Adipocyte (in vitro differentiated cells): ENCODE results near the gene AANAT.

ENCODE experiments used
- DNase-seq: peaks from one replicate; pipeline ENCODE4 v3.0.0-alpha.2; 2015; ENCODE audit warnings: low read depth
- H3K27me3 ChIP-seq: replicated peaks from 2 replicates; pipeline ENCODE4 v1.7.0; 2013; ENCODE audit warnings: mild to moderate bottlenecking, low read length, moderate library complexity; ENCODE audit not compliant: control insufficient read depth, insufficient read depth
- H3K36me3 ChIP-seq: 2 replicates; pipeline ENCODE4 v1.7.0; 2013; ENCODE audit warnings: low read length, mild to moderate bottlenecking, moderate library complexity; ENCODE audit not compliant: control insufficient read depth, insufficient read depth, severe bottlenecking
- H3K4me1 ChIP-seq: 2 replicates; pipeline ENCODE4 v1.7.0; 2013; ENCODE audit warnings: mild to moderate bottlenecking, low read length, moderate library complexity; ENCODE audit not compliant: control insufficient read depth, insufficient read depth
- H3K4me3 ChIP-seq: 2 replicates; pipeline ENCODE4 v1.7.0; 2013; ENCODE audit warnings: mild to moderate bottlenecking, low read length, moderate library complexity
- H3K9ac ChIP-seq: 2 replicates; pipeline ENCODE4 v1.7.0; 2013; ENCODE audit warnings: mild to moderate bottlenecking, low read length, moderate library complexity
- H3K9me3 ChIP-seq: 2 replicates; pipeline ENCODE4 v1.7.0; 2013; ENCODE audit warnings: mild to moderate bottlenecking, low read length, moderate library complexity; ENCODE audit not compliant: control insufficient read depth

AANAT gene

DNA sequence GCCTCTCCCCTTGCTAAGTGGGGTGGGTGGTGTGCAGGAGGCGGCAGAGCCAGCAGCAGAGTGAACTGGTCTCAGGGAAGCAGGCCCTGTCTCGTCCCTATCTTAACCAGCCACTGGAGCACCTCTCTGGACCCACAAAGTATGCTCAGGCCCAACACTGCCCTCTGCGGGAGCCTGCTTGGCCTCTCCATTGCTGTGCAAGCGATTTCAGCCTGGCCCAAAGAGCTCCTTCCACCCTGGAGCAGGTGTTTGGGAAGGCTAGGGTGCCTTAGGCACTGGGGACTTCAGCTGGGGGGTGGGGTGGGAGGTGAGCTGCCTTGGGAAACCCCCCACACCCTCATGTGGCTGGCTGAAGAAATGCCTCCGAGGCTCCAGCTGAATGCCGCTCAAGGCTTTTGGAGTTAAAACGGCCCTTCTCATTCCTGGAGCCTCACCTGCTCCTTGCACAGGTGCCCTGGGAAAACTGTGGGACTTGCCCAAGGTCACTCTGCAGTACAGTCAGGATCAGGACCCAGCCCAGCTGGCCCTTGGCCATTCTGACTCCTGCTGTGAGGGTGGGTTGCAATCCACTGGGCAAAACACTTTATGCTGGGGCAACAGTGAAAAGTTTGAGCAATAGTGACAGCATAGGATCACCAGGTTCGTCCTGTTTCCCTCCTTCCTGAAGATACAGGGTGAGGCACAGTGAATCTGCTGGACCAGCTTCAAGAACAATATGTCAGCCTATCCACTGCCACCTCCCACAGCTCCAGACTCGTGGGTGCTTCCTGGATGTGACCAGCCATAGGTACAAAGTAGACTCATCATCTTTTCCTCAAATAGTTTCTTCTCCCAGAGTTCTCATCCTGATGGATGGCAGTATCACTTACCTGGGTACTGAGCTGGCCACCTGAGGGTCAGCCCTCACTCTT lies 8.6 kb upstream of the AANAT start:
- peaks cover 11% of the 10 kb centered on the region for H3K27me3 ChIP-seq
- no peaks in the 10 kb centered on the region for H3K36me3 ChIP-seq
- H3K4me3 ChIP-seq, result no peak overlapping the region
- H3K9me3 ChIP-seq, result no peaks in the 10 kb centered on the region
- no peak overlapping the region for H3K9ac ChIP-seq
- no peaks in the 10 kb centered on the region for H3K4me1 ChIP-seq
- DNase-seq, result peak; percentile 74

DNA sequence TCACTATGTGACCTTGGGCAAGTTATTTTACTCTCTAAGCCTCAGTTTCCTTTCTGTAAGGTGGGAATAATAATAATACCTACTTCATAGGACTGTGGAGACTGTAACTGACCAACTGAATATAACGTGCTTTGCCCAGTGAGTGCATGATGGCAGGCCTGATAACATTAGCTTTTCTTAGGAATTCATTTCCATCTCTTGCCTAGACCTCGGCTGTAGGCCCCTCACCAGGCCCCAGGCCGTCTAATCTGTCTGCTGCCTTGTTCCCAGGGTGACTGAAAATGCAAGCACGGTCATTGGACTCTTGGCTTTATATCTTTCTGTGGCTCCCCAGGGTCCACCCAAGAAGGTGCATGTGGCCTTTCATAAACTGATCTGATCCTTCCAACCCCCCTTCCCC lies 7.7 kb upstream of the AANAT start:
- Histone ChIP-seq H3K36me3 (no peaks in the 10 kb centered on the region), H3K4me1 (no peaks in the 10 kb centered on the region), H3K9me3 (no peaks in the 10 kb centered on the region), H3K4me3 (no peak overlapping the region), H3K9ac (no peak overlapping the region), H3K27me3 (peaks cover 11% of the 10 kb centered on the region)
- no peak for DNase-seq

DNA sequence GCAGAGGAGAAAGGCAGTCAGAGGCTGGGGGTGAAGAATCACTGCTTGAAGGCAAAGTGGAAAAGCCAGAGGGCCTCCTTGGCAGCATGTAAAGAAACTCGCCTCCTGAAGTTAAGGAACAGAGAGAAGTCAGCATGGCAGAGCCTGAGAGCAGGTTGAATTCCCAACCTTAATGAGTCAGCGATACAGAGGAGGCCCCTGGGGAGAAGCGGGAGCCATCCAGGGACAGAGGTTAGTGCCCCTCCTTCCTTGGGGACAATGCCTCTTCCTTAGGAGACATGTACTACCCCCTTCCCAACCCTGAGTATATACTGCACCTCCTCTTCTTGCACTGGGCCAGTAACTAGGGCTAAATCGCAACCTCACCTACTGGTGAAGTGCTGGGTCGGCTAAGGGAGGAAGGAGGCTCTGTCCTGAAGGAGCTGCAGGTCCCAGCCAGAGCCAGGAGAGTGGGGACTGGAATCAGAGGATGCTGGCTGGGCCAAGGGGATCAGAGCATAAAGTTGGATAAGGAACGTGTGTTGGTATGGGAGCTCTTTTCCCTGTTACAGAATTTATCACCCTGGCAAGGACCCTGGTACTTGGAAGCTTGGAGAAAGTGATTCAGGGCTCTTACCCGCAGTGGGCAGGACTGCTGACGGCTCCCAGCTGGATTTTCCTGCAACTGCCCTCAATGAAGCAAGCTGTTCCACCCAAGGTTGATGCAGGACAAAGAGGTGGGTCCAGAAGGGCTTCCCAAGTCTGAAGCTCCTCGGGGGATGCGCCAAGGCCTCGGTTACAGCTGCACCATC lies 5.4 kb upstream of the AANAT start:
- no peaks in the 10 kb centered on the region for H3K4me1 ChIP-seq
- H3K36me3 ChIP-seq, result no peaks in the 10 kb centered on the region
- no peak overlapping the region for H3K4me3 ChIP-seq
- DNase-seq, result no peak
- H3K9me3 ChIP-seq, result no peaks in the 10 kb centered on the region
- H3K9ac ChIP-seq, result no peak overlapping the region
- peaks cover 16% of the 10 kb centered on the region for H3K27me3 ChIP-seq

DNA sequence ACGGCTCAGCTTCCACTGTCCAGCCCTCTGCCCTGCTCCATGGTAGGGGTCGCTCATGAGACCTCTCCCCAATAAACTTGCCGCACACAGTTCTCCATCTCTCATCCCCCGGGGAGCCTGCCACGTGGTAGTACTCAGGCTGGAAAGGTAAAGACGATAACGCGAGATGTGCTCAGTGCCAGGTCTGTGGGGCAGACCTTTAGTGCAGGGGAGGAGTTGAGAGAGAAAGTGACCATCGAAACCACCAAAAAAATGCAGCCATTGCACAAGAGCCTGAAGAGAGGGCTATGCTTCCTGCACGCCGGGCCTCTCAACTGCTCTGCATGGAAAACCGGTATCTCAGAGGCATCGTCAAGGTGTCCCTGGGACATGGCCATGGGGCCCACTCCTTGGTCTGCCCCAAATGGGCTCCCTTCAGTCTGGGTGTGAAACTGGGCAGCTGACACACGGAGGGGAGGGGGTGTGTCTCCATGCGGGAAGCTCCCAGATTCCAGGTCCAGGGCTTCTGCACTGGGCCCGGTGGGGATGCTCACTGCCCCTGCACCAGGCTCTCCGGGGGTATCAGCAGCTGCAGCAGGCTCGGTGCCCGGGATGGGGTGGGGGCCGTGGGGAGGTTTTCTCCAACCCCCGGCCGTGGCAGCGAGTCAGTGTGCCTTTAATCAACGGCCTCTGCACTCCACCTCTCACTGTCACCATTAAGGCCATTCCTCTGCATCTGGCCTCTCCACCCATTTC lies 4.7 kb upstream of the AANAT start:
- H3K36me3 ChIP-seq, result no peaks in the 10 kb centered on the region
- no peak for DNase-seq

DNA sequence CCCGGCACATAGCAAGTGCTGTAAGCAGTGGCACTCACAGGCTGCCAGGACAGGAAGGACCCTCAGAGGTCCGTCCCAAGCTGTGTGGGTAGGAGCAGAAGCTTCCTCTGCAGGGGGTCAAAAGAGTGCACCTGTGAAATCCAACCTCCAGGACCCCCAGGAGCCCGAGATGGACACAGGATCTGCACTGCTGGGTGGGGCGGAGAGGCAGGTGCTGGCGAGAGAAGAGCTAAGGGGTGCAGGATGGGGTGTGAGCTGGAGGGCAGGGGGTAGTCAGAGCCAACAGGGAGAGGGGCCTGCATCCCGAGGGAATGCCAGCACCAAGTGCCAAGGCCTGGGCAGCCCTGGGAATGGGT lies 650 bp upstream of the AANAT start:
- Histone ChIP-seq H3K36me3 (no peaks in the 10 kb centered on the region), H3K4me3 (no peak overlapping the region), H3K9ac (no peak overlapping the region), H3K4me1 (no peaks in the 10 kb centered on the region), H3K9me3 (no peaks in the 10 kb centered on the region), H3K27me3 (peaks cover 25% of the 10 kb centered on the region)
- DNase-seq, result no peak

More for the DNA sequence above, 4.7 kb upstream of the AANAT start:
- no peaks in the 10 kb centered on the region for H3K9me3 ChIP-seq
- H3K27me3 ChIP-seq, result peaks cover 16% of the 10 kb centered on the region
- H3K9ac ChIP-seq, result no peak overlapping the region
- H3K4me1 ChIP-seq, result no peaks in the 10 kb centered on the region
- no peak overlapping the region for H3K4me3 ChIP-seq

DNA sequence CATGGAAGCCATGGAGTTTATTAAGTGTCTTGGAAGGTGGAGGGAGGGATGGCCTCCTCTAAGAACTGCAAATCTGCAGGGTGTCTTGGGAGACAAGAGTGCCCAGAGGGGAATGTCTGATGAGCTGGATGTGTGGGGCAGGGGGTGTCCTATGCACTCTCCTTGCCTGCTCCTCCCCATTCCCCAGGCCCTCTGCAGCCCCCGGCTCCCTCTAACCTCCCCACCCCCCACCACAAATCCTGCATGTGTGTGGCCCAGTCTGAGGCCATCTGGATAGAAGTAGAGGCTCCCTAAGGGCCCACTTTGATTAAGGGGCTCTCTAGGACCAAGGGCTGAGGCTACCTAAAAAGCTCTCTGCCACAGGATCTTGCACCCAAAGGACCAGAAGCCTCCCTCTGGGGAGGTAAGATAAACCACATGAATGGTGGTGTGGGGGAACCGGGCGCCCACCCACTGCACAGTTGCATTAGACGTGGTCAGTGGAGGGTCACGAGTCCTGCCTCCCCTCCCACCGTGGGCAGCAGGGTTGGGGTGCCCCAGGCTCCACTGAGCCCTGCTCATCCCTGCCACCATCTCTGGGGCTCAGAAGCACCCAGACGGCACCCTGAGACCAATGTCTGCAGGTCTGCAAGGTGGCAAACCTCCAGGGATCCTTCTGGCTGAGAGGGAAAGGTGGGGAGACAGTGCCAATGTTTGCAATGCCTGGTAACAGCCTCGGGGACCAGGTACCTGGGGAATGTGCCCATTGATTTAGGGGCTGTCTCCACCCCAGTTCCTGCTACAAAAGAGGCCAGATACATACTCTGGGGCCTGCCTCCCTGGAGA lies 618 bp downstream of the AANAT start:
- Histone ChIP-seq H3K9me3 (no peaks in the 10 kb centered on the region), H3K36me3 (no peaks in the 10 kb centered on the region), H3K4me1 (no peaks in the 10 kb centered on the region), H3K27me3 (peaks cover 25% of the 10 kb centered on the region), H3K9ac (no peak overlapping the region), H3K4me3 (no peak overlapping the region)
- DNase-seq, result no peak

DNA sequence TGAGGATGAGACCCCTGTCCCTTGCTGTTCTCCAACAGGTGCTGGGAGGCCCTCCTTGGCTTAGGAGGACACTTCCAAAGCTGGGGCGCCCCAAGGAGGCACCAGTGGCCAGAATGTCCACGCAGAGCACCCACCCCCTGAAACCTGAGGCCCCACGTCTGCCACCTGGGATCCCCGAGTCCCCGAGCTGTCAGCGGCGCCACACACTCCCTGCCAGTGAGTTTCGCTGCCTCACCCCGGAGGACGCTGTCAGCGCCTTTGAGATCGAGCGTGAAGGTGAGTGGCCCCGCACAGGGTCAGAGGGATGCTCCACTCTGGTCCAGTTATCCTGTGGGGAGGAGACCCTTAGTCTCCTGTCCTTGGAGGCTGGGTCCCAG lies 1.2 kb downstream of the AANAT start:
- Histone ChIP-seq H3K9me3 (no peaks in the 10 kb centered on the region), H3K9ac (no peak overlapping the region), H3K36me3 (no peaks in the 10 kb centered on the region), H3K4me1 (no peaks in the 10 kb centered on the region), H3K27me3 (peaks cover 22% of the 10 kb centered on the region), H3K4me3 (no peak overlapping the region)
- no peak for DNase-seq

DNA sequence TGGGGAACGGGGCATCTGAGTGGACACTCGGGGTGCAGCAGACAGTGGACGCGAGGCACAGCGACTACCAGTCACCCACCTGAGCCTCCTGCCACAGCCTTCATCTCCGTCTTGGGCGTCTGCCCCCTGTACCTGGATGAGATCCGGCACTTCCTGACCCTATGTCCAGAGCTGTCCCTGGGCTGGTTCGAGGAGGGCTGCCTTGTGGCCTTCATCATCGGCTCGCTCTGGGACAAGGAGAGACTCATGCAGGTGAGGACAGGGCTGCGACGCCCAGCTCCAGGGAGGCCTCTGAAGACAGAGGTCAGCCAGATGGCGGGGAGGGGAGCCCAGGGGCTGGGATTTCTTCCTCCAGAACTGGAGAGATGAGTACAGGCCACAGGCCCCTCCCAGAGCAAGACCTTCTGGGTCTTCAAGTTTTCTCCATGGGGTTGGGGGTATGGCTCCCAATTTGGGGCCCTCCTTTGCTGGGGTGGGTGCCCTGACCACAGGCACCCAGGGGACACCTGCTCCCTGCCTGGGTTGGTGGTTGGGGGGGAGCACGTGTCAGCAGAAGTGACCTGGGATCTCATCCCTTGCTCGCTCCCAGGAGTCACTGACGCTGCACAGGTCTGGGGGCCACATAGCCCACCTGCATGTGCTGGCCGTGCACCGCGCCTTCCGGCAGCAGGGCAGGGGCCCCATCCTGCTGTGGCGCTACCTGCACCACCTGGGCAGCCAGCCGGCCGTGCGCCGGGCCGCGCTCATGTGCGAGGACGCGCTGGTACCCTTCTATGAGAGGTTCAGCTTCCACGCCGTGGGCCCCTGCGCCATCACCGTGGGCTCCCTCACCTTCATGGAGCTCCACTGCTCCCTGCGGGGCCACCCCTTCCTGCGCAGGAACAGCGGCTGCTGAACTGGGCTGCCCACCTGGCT lies 1.9 kb downstream of the AANAT start:
- no peak for DNase-seq
- Histone ChIP-seq H3K4me1 (no peaks in the 10 kb centered on the region), H3K4me3 (no peak overlapping the region), H3K36me3 (no peaks in the 10 kb centered on the region), H3K27me3 (peaks cover 20% of the 10 kb centered on the region), H3K9ac (no peak overlapping the region), H3K9me3 (no peaks in the 10 kb centered on the region)

DNA sequence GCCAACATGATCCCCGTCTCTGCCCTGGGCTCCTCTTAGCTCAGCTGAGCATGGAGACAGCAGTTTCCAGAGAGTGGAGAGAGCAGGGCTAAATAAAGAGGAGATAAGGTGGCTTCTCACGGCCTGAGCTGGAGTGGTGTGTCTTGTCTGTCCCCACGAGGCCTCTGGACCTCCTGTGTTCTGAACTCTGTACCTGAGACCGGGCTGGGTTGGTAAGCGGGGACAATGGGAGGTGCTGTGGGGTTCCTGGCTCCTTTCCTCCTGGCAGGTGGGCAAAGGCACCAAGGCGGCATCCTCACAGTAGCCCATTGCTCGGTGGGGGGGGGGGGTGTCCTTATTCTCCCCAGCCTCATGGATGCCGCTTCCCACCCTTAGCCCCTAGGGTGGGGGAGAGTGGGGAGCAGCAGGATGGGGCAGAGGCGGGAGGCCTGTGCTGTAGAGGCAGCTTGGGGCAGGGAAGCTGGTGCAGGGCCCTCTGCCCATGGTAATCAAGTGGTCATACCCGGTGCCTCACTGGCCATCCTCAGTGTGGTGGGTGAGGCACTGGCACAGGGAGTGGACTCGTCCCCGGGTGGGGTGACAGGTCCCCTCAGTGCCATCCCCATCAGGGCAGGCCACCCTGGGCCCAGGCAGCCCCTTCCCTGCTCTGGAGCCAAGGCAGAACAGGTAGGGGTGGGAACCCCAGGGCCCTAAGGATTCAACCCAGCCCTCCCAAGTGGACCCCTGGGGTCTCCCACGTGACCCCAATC lies 2.8 kb downstream of the AANAT start:
- no peak for DNase-seq
- Histone ChIP-seq H3K4me1 (no peaks in the 10 kb centered on the region), H3K36me3 (no peaks in the 10 kb centered on the region), H3K27me3 (peaks cover 20% of the 10 kb centered on the region), H3K9ac (no peak overlapping the region), H3K4me3 (no peak overlapping the region), H3K9me3 (no peaks in the 10 kb centered on the region)
